DMS153 treated with DMSO at 0.1 percent for 48 hours (cell line): ENCODE data around the gene FRY.

Experiments
- DNase-seq: peaks from one replicate; lab custom pipeline; 2025; ENCODE audit not compliant: unreplicated experiment; lab: John Stamatoyannopoulos, UW

The FRY gene

GRCh38 chr13:32254416-32254815, 222.8 kb downstream of the FRY start:
- no peak for DNase-seq

GRCh38 chr13:32254916-32255723, 223.5 kb downstream of the FRY start:
- DNase-seq, result no peak

- no peak for DNase-seq
These were observed 224.1 kb downstream of the FRY start for GRCh38 chr13:32255724-32256109.

- DNase-seq, result no peak
These were observed 224.7 kb downstream of the FRY start for GRCh38 chr13:32256243-32256642.

GRCh38 chr13:32257649-32258048, 226.1 kb downstream of the FRY start:
- peak; percentile 19 for DNase-seq

GRCh38 chr13:32259116-32259515, 227.5 kb downstream of the FRY start:
- DNase-seq, result no peak

- no peak for DNase-seq
These were observed 230.0 kb downstream of the FRY start for GRCh38 chr13:32261567-32261966.

DNA sequence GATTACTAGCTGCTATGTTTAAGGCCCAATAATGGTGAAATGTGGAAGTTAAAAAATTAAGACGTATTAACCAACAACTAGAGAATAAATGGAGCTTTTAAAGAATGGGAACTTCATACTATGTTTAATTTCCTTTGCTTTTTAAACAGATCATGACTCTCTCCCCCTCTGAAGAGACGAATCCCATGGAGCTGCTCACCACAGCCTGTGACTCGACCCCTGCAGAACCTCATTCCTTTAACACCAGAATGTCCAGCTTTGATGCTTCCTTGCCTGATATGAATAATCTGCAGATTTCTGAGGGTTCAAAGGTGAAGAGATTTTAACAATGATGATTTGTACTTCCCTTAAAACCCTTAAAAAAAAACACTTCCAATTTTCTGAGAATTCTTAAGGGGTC, 230.6 kb downstream of the FRY start:
- DNase-seq, result no peak

- DNase-seq, result no peak
These were observed 231.0 kb downstream of the FRY start for GRCh38 chr13:32262619-32263018.

- no peak for DNase-seq
These were observed 232.8 kb downstream of the FRY start for GRCh38 chr13:32264407-32264806.

GRCh38 chr13:32265726-32266125, 234.2 kb downstream of the FRY start:
- DNase-seq, result no peak

GRCh38 chr13:32266130-32266529, 234.6 kb downstream of the FRY start:
- no peak for DNase-seq

- no peak for DNase-seq
These were observed 236.4 kb downstream of the FRY start for GRCh38 chr13:32267836-32268439.

- no peak for DNase-seq
These were observed 240.6 kb downstream of the FRY start for GRCh38 chr13:32272021-32272683.

DNA sequence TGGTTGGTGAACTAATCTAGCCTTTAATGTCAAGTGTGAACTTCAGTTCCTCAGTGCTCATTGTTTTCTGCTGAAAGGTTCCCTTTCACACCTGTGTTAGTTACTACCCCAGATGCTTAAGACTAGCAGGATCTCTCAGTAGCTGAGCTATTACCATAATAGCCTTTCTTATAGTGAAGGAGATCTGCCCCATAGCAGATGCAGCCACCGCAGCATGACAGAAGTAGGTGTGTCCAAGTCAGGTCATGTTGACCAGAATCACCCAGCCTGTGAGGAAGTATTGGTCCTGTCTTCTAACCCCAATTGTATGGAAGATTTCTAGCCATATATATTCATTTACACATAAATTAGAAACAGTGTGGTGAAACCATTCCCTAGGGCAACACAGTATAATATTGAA, 246.3 kb downstream of the FRY start:
- no peak for DNase-seq

DNA sequence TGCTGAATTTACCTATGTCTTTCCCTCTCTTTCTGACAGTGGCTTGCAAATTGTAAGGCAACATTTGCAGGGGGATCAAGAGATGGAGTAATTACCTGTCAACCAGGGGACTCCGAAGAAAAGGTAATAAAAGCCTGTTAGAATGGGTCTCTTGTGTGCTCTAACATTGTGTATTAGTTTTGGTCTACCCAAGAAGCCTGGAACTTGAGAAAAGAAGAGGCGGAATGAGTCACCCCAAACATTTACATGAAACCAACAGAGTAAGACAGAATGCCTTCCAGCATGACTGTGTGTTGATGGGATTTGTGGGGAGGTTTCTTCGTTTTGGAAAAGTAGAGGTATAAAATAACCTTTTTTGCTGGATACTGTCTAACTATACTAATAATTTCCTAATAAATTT, 246.9 kb downstream of the FRY start:
- DNase-seq, result no peak

GRCh38 chr13:32281096-32281495, 249.5 kb downstream of the FRY start:
- DNase-seq, result no peak

DNA sequence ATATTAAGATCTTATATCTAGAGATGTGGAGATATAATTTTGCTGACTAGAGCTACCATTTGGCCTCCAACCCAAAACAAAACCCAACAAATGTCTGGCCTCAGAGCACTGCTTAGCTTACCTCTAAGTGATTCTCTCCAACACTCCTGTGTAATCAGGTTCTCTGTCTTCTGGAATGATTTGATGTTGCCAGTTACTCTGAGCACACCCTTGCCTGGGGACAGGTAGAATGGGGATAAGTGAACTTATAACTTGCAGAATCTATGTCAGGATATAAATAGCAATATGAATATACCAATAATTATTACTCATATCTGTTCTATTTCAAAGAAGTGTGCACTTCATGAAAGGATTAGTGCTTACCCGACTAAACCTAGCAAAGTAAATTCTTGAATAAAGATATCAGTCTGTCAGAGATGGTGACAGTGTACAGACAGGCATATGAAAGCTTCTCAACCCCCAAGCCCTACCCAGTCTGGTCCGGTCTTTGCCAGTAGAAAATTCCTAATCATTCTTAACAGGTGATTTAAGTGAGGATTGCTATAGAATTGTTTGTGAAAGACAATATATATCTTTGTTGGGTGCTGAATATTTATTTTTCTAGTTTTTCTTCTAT, 250.6 kb downstream of the FRY start:
- DNase-seq, result no peak

DNA sequence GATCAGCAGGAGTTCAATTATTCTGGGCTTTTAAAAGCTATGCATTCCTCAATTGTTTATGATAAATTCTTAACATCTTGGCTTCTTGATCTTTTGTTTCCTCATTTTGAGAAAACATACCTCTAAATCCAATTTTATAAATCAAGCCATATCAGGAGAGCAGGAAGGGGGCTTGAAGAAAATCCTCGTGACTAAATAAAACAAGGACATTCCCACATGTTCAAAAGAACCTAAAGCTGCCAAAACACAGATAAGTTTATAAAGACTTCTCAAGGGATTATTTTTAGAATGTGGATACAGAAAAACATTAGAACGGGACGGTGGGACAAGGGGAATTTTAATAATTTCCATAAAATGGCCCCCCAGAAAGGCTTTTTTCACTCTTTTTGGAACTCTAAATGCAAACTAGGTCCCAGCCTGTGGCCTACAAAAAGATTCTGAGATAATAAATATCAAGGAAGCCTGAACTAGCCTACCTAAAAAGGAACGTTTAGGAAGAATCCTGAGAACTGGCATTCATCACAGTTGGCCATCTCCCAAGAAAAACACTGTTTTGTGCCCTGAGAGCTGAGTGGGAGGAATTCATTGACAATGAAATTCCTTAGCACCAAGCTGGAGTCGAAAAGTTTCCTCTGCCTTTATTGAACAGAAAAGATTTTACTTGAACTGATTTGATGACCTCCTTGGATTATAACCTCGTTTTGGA, 253.5 kb downstream of the FRY start:
- DNase-seq, result no peak

DNA sequence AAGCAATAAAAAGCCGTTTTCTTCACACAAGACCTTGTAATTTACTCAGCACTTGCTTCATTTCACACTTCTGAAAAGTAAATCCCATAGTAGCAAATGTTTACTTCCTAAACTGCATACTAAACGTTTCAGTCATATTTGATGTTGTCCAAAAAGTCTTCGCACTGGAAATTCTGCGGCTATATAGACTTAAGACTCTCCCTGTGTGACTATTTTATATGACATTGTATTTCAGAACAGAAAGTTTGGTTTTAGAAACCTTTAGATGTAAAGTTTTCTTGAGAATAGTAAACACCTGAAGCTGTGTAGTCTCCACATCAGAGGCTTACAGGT, 254.0 kb downstream of the FRY start:
- no peak for DNase-seq

DNA sequence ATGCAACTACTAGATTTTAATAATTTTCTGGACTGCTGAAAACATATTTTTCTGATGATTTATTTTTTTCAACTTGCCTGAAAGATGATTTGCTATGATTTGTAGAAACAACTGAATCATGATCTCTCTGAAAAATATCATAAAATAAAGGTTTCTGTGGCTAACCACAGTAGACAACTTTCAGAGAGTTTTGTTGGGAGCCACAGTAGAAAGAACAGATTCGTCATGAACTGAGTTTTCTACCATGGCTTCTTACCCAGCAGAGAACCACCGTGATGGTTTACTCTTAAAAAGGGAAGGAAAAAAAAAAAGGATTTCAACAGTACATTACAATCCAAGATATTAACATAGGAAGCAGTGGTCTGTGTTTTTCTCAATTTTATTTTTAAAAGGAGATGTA, 265.6 kb downstream of the FRY start:
- no peak for DNase-seq
